HG03442 (cell line): ENCODE results near the gene PCSK5.
"Not testable (repeated sequence)": the region's sequence is repeated elsewhere in the genome, so short reads cannot be mapped to it uniquely, and the experiment has no call there.

Experiments used
- ATAC-seq: cut with Tn5 transposase; IDR thresholded peaks from one replicate; pipeline ENCODE4 v1.9.1; 2021; ENCODE audit warnings: mild to moderate bottlenecking, moderate library complexity; ENCODE audit not compliant: unreplicated experiment

PCSK5 gene

DNA sequence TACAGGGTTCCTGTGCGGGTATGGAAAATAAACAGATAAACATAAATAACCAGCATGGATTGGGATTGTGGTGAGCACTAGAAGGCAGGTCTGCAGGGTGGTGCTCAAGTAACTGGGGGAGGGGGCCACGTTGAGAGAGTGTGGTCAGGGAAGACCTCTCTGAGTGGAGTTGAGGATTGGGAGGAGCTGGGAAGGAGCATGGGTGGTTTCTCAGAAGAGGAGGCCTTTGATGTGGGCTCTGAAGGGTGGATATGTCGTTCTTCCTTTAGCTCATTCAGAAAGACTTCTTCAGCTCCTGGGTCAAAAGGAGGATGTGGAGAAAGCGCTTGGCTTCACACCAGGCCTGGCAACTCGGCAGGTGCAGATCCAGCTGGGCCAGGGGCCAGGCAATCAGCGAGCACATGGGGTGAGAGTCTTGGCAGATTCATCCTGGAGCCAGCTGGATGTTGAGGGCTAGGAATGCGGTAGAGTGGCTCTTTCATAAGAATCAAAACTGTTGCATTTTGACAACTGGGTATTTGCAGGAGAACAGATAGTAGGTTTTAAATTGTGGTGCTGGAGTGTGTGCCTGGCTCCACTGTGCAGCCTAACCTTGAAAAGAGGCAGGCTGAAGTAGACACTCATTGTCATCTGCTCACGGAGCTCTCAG lies 71.7 kb downstream of the PCSK5 start:
- no peak for ATAC-seq

DNA sequence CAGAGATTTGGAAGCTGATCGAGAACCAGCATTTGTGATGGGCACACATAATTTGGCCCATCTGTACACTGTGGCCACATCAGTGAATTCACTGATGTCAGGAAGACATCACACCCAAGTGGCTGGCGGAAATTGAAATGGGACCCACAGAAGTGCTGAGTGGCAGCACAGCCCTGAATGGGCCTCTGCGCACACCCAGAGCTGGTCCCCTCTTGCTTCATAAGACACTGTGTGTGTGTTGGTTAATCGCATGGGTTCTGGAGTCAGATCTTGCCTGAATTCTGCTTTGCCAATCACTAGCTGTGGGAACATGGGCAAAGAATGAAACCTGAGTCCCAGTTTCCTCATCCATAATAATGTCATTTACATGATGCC lies 72.2 kb downstream of the PCSK5 start:
- ATAC-seq, result no peak

DNA sequence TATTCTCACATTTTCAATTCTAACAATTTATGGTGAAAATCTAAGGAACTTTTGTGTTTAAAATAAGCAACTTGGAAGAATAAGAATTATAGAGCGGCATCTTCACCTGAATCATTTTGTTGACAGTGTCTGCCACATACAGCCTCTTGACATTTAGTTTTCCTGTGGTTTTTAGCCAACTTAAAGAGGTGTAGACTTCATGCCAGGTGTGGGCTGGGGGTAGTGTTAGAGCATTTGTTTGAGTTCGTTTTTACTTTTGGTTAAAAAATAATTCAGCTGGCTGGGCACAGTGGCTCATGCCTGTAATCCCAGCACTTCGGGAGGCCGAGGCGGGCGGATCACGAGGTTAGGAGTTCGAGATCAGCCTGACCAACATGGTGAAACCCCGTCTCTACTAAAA lies 72.8 kb downstream of the PCSK5 start:
- ATAC-seq, result not testable (repeated sequence)

DNA sequence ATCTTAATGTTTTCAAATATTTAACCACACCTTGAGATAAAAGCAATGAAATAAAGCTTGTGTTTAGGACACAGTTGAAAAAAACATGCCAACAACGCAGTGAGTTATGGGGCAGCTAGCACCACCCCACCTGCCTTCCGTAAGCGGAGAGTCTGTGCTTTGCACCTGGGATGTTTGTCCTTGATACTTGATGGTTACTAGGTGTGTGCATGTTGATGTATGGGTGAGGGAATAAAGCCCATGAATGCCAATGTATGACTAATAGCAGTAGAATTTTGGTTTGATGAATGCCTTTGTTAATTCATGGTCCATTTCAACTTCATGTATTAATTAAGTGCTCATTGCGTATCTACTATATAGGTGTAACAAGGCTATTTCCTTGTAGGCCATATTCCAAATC lies 74.0 kb downstream of the PCSK5 start:
- no peak for ATAC-seq

DNA sequence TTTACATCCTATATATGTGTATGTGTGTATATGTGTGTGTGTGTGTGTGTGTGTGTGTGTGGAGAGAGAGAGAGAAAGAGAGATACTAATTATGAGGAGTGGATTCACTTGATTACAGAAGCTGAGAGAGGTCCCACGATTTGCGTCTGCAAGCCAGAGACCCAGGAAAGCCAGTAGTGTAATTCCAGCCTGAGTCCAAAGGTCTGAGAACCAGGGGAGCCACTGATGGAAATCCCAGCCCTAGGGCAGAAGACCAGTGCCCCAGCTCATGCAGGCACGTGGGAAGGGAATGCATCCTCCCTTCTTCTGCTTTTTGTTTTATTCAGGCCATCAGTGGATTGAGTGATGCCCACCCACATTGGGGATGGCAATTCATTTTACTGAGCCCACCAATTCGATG lies 74.8 kb downstream of the PCSK5 start:
- ATAC-seq, result no peak

DNA sequence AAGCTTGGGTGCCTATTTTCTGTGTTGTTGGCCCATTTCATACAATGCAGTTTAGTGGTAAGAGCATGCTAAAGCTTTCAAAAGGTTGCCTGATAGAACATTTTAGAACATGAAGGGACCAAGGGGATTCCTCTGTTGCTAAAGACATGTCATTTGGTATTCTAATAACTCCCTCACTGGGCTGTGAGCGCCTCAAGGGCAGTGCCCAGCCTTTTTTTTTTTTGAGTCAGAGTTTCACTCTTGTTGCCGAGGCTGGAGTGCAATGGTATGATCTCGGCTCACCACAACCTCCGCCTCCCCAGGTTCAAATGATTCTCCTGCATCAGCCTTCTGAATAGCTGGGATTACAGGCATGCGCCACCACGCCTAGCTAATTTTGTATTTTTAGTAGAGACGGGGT lies 77.1 kb downstream of the PCSK5 start:
- ATAC-seq, result no peak

DNA sequence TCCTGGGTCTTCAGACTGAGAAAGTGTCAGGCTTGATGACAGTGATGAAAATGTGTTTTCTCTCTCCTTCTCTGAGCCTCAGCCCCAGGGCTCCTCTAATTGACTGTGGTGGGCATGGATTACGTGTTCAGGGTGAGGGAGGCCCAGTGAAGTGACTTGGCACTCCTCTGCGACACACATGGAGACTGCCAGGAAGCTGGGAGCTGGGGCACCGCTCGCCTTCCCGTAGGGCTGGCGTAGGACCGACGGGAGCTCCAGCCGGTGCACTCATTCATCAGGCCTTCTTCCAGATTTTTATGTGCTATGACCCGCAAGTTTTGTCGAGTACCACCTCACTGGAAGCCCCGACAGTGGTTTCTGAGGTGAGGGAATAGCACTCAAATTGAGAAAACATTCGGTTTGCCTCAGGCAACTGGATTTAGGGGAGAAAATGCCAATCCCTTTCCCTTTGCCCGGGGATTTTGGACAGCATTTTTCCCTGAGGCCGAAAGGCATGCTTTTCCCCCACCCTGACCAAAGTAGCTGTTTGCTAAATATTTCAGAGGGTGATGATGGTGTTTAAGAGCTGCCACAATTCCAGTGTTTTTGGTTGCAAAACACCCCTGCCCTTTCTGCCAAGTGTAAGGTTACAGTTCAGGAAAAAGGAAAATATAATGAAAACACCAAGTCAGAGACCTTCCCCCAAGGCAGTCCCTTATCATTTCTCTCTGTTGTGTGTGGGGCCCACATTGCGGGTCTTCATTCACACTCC lies 83.7 kb downstream of the PCSK5 start:
- no peak for ATAC-seq

DNA sequence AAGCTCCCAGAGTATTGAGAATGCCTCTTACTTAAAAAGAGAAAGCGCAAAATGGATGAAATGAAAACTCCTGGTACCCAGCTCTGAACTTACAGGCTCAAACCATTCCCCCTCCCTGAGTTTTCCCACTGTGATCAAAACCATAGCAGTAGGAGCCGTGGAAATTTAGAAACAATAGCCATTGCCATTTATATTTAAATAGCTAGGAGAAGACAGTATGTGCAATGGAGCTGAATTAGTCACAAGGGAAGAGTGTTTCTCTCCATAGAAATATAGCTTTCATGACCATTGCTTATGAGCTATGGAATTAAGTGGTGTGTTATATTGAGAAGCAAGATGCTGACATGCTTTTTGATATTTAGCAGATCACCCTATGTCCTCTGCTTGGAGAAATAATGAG lies 84.6 kb downstream of the PCSK5 start:
- no peak for ATAC-seq

DNA sequence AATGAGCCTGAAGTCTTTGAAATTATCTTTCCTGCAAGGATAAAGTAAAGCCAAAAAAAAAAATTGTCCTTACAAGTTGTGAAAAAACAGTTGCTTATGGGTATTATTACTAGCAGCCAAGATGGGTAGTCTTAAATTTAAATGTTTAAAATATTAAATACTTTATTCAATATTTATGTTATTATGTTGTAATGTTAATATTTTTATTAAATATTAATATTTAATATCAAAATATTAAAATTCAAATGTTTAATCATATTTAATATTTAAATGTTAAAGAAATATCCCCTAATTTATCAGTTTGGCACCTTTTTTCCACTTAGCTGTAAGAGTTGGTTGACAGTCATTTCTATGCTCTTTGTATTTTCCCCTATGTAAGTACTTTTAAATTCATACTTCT lies 86.1 kb downstream of the PCSK5 start:
- no peak for ATAC-seq

DNA sequence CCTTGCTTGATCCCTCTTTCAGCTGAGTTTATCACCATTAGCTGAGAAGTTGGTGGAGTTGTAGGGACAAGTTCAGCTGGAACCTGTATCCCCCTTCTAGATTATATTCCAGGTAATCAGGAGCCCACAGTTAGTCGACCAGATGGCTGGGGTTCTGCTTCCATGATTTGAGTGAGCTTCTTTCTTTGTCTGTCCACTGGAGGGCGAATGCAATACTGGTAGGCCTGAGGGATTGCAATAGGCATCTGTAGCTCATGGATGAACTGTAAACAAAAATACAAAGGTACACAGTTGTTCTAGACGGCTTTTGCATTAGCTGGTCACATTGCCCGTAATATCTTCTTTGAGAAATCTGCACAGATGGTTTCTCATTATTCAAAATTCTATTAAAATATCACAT lies 88.9 kb downstream of the PCSK5 start:
- no peak for ATAC-seq

DNA sequence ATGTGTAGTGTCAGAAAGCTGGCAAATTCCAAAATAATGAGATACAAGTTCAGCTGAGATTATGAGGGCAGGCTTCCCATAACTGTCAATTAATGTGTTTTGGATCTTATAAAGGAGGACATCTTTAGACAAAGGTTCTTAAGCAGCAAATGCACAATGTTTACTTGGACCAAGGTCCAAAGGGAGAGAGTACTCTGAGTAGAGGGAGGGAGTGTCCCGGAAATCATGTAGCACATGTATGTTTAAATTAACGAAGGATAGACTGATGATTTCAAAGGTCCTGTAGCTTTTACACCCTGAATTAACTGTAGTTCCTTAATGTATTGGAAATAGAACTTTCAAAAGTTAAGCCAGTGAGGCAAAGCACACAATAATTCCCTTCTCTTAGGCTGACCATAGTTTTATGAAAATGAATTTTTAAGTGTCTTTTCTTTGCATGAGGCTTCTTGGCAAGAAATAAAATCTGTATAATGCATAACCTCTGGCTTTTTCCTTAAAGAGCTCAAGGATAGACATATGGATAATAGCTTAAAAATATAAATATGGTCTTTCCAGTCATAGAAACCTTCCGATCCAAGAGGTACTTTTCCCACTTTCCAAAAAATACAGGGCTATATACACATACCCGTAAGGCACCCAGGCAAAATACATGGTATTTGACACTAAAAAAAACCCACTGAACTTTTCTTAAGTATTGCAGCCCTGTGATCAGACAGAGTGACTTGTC lies 93.0 kb downstream of the PCSK5 start:
- no peak for ATAC-seq

DNA sequence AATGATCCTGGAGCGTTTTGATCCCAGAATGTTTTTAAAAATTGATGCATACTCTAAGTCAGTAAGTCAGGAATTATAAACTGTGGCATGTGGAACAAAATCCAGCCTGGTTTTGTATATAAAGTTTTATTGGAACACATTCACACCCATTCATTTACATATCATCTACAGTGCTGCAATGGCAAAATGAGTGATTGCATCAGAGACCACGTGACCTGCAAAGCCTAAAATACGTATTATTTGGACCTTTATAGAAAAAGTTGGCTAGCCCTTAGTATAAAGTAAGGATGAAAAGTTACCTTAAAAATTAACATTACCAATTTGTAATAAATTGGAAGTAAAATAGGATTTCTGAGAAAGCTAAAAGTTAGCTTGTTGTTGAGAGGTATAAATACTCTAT lies 95.0 kb downstream of the PCSK5 start:
- ATAC-seq, result no peak

DNA sequence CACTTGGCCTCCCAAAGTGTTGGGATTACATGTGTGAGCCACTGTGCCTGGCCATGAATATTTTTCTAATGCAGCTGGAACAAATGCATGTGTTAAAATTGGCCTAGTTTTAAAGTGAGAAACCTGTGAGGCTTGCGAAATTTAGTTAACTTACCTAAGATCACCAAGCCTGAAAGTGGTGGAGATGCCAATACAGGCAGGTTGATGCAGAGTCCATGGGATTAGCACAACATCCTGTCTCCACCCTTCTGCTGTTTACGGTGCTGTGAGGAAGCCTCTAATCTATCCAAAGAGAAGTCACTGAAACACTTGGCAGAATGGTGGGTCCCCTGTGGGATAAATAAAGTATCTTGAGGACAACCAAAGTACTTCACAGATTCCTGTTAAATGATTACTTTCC lies 98.2 kb downstream of the PCSK5 start:
- ATAC-seq, result no peak

DNA sequence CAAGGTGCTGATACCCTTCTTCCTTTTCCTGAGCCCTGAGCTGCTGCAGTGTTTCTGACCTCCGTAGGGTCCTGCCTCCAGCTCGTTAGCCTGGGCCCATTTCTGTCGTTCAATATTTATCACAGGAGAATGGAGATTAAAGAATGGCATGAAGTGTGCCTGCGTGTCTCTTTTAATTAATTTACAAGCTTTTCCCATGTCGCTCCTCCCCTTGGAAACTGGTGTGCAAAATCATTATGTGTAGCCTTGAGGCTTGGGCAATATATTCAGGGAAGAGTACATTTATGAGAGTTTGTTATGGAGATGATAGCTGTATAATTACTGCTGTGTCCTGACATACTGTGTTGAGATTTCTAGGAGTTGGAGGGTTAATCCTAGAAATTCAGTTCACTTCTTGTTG lies 99.7 kb downstream of the PCSK5 start:
- no peak for ATAC-seq

DNA sequence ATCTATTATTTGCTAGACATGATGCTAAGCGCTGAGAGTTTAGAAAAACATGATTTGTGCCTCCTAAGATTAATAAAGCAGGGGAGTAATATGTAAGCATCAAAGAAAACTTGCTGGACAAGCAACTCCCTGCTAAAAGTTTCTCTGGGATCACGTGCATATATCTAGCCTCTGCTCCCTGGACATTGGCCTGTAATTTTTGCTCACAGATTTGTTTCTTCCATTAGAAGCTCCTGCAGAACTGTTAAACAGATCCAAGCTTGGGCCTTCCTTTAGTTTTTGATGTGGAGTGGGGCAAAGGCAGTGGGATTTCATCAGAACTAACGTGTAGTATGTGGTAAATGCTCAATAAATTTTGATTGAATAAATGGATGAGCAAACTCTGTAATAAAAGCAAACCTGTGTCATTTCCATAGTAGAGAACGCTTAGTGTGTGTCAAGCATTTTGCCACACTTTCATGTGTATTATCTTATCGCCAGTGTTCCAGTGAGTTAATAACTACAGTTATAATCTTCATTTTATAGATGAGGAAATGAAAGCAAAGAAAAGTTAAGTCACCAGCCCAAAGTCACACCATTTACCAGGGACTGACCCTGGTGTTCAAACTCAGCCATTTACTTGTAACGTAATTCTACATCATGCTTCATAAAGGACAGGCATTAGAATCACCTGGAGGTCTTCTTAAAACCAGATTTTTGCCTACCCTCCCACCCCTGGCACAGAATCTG lies 100.3 kb downstream of the PCSK5 start:
- no peak for ATAC-seq

DNA sequence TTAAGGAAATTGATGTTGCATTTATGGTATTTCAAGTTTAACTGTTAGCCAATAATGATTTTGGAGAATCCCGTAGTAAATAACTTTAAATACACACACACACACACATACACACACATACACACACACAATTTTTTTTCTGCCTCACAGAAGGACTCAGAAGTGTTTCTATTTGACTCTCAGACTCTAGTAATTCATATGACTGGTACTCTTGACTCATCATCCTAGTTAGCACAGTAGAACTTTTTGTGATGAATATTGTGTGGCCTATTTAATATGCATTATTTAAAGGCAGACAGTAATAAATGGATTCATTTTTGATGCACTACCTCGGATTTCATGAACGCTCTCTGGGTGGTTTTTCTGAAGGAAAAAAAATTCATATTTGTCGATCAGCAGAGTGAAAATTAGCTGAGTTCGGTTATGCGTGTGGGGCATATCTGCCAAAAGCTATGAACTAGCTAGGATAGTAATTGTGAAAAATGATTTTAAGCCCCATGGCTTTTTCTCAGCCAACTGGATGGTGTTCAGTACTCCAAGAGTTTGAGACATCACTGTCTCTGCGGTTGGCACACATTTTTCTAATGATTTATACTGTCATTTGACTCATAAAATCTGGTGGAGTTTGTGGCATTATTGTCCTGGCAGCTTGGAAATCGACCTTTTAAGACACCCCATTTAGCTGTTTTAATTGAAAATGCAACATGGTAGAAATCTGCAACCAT lies 102.2 kb downstream of the PCSK5 start:
- no peak for ATAC-seq

DNA sequence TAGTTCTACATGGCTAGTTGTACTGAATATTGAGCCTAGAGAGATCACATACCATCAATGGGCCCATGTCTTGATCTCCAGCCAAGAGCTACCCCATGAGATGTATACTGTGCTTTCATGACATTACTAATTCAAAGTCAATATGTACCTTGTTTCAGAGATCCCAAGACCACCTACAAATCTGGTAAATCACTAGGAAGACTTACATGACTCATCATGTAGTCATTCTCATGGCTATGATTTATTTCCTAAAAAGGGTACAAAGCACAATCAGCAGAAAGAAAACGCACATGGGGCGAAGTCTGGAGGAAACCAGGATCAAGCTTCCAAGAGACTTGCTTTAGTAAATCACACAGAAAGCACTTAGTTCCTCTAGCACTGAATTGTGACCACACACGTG lies 103.0 kb downstream of the PCSK5 start:
- ATAC-seq, result no peak

DNA sequence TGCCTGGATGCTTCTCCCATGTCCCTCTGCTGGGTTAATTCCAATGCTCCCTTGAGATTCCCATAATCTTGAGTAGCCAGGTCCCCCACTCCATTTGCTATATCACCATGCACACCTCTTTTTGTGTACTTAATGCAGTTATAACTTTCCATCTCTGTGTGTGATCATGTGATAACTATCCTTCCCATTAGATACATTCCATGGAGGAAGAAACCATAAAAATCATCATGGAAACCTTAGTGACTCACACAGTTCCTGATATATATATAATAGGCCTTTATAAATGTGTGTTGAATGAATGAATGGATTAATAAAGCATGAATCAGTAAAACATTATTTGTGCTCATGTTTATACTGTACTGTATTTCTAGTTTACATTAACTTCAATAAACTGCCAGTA lies 104.6 kb downstream of the PCSK5 start:
- no peak for ATAC-seq

DNA sequence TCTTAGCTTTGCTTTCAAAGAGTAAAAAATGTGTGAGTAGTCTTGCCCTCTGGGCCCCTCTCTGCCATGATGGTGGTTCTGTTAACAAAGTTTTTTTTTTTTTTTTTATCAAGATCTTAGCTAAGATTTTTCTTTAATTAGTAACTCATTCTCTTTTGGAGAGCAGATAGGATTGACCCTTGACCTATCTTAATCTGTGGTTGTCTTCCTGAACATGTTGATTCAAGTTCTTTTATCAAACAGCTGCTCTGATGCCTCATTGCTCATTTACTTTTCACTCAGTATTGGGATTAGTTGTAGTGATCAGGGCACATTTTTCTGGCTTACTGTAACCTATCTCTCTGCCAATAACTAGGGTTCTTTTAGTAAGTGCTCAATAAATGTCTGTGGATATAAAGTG lies 106.3 kb downstream of the PCSK5 start:
- ATAC-seq, result no peak

DNA sequence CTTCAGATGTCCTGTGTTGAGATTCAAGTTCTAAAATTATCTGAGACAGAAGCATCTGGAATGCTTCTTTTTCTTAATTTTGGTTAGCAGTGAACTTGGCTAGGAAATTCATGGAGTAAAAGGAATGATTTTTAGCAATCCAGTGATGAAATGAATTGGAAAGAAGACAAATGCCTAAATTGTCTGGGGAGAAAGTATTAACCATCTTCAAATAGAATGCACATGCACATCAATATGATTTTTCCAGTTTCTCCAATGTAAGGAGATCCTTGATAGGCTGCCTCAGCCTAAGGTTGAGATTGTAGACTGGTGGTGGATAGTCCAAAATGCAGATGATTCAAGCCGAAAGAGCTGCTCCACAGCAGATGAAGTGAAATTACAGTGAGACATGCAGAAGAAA lies 106.7 kb downstream of the PCSK5 start:
- ATAC-seq, result no peak
